DND-41 (cell line): Measurements from ENCODE around the gene YJEFN3.

Experiments used
- ATAC-seq: fragments of 200-7000 bp; cut with Tn5 transposase; 3 replicates; pipeline ENCODE4 v1.9.1; 2021; ENCODE audit warnings: low read depth; ENCODE audit not compliant: insufficient read depth
- DNase-seq: peaks from one replicate; pipeline ENCODE4 v3.0.0-alpha.2; 2020
- H2AFZ ChIP-seq: 2 replicates; pipeline ENCODE4 v1.6.0; 2012; ENCODE audit warnings: low read depth, low read length
- H3K27ac ChIP-seq: 2 replicates; pipeline ENCODE4 v1.5.1; 2012; ENCODE audit warnings: low read length, inconsistent platforms
- H3K27me3 ChIP-seq: fragments of 200-600 bp; sonication (generic); 2 replicates; pipeline ENCODE4 v1.6.0; 2012; ENCODE audit warnings: low read length, mild to moderate bottlenecking, inconsistent platforms; ENCODE audit not compliant: insufficient read depth, poor library complexity
- H3K36me3 ChIP-seq: 2 replicates; pipeline ENCODE4 v1.5.1; 2012; ENCODE audit warnings: low read length, inconsistent platforms; ENCODE audit not compliant: insufficient read depth
- H3K4me1 ChIP-seq: 2 replicates; pipeline ENCODE4 v1.5.1; 2012; ENCODE audit warnings: mild to moderate bottlenecking, low read length; ENCODE audit not compliant: insufficient read depth
- H3K4me2 ChIP-seq: 2 replicates; pipeline ENCODE4 v1.6.0; 2012; ENCODE audit warnings: mild to moderate bottlenecking, moderate library complexity, low read length, inconsistent platforms; ENCODE audit not compliant: insufficient read depth
- H3K4me3 ChIP-seq, 2 experiments: fragments of 200-600 bp in 1 of 2; shearing (Covaris generic) in 1 of 2; 2 replicates each; pipeline ENCODE4 v1.5.1; 2012 to 2016; ENCODE audit warnings: inconsistent platforms in 2 of 2, low read length in 2 of 2, mild to moderate bottlenecking in 2 of 2, low read depth in 1 of 2, moderate library complexity in 1 of 2
- H3K79me2 ChIP-seq: 2 replicates; pipeline ENCODE4 v1.6.0; 2012; ENCODE audit warnings: low read length, inconsistent platforms; ENCODE audit not compliant: insufficient read depth
- H3K9ac ChIP-seq: 2 replicates; pipeline ENCODE4 v1.6.0; 2012; ENCODE audit warnings: low read depth, mild to moderate bottlenecking, inconsistent platforms, low read length, moderate library complexity
- H3K9me3 ChIP-seq: 2 replicates; pipeline ENCODE4 v1.5.1; 2012; ENCODE audit warnings: low read length, moderate library complexity, mild to moderate bottlenecking, inconsistent platforms; ENCODE audit not compliant: insufficient read depth, severe bottlenecking
- H4K20me1 ChIP-seq: 2 replicates; pipeline ENCODE4 v1.6.0; 2012; ENCODE audit warnings: low read length; ENCODE audit not compliant: insufficient read depth
- EZH2 ChIP-seq: IDR thresholded peaks from 3 replicates; pipeline ENCODE4 v1.6.1; 2012; ENCODE audit warnings: borderline replicate concordance, low read depth, mild to moderate bottlenecking, moderate library complexity, low read length, inconsistent platforms; ENCODE audit not compliant: severe bottlenecking
- TF ChIP-seq, protein P1 (sequence below): IDR thresholded peaks from 2 replicates; pipeline ENCODE4 v1.5.1; 2012; ENCODE audit warnings: borderline replicate concordance, low read length, moderate library complexity, mild to moderate bottlenecking; ENCODE audit not compliant: poor library complexity, severe bottlenecking; ENCODE audit errors: extremely low read depth

Gene YJEFN3

DNA sequence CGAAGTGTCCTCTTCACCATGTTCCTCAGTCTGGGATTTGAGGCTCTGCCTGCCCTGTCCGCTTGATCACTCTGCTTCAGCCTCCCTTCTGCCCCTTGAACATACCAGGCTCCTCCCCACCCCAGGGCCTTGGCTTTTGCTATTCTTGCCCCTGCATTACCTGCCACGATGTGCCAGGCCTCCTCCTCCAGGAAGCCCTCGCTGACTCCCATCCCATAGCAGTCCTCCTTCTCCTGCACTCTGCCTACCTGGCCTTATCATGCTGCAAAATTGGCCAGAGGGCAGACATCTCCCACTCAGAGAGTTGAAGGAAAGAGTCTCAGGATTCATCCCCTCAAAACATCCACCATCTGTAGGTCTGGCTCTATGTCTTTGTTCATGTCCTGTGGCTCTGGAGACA lies 2.2 kb downstream of the YJEFN3 start:
- H3K27me3 ChIP-seq = no peaks in the 10 kb centered on the region
- TF ChIP-seq, protein P1, sequence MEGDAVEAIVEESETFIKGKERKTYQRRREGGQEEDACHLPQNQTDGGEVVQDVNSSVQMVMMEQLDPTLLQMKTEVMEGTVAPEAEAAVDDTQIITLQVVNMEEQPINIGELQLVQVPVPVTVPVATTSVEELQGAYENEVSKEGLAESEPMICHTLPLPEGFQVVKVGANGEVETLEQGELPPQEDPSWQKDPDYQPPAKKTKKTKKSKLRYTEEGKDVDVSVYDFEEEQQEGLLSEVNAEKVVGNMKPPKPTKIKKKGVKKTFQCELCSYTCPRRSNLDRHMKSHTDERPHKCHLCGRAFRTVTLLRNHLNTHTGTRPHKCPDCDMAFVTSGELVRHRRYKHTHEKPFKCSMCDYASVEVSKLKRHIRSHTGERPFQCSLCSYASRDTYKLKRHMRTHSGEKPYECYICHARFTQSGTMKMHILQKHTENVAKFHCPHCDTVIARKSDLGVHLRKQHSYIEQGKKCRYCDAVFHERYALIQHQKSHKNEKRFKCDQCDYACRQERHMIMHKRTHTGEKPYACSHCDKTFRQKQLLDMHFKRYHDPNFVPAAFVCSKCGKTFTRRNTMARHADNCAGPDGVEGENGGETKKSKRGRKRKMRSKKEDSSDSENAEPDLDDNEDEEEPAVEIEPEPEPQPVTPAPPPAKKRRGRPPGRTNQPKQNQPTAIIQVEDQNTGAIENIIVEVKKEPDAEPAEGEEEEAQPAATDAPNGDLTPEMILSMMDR = no peak
- TF ChIP-seq EZH2 = no peak
- ATAC-seq (no peak), DNase-seq (no peak)
- H3K4me1 ChIP-seq = peaks cover 8% of the 10 kb centered on the region
- peaks cover 30% of the 10 kb centered on the region for H4K20me1 ChIP-seq
- no peaks in the 10 kb centered on the region for H3K9me3 ChIP-seq
- no peak overlapping the region for H2AFZ ChIP-seq
- H3K79me2 ChIP-seq = peaks cover under 1% of the 10 kb centered on the region; the same call in 1 of the 2 replicates
- H3K27ac ChIP-seq = no peak overlapping the region
- peaks cover 40% of the 10 kb centered on the region for H3K36me3 ChIP-seq
- H3K9ac ChIP-seq = no peak overlapping the region
- no peak overlapping the region for H3K4me3 ChIP-seq
- no peak overlapping the region for H3K4me2 ChIP-seq

GRCh38 chr19:19531951-19532805 lies 3.5 kb downstream of the YJEFN3 start:
- Histone ChIP-seq H3K79me2 (no peaks in the 10 kb centered on the region), H3K4me3 (no peak overlapping the region; a peak in 1 of 4 replicates), H3K36me3 (peaks cover 29% of the 10 kb centered on the region), H4K20me1 (peaks cover 21% of the 10 kb centered on the region), H3K9me3 (no peaks in the 10 kb centered on the region), H3K4me1 (peaks cover 8% of the 10 kb centered on the region), H3K27ac (no peak overlapping the region), H3K9ac (peak overlapping the region; percentile 18; the same call in 1 of the 2 replicates), H3K27me3 (no peaks in the 10 kb centered on the region), H3K4me2 (peak overlapping the region; percentile 49), H2AFZ (no peak overlapping the region)
- ATAC-seq = peak; percentile 81
- TF ChIP-seq, protein P1 = peak; percentile 96
- TF ChIP-seq EZH2 = no peak
- DNase-seq = peak; percentile 75

GRCh38 chr19:19532806-19533701 lies 4.3 kb downstream of the YJEFN3 start:
- Histone ChIP-seq H3K27ac (no peak overlapping the region), H4K20me1 (peaks cover 15% of the 10 kb centered on the region; the same call in 1 of the 2 replicates), H3K9ac (peak overlapping the region; percentile 18; the same call in 1 of the 2 replicates), H3K9me3 (no peaks in the 10 kb centered on the region), H3K27me3 (no peaks in the 10 kb centered on the region), H3K4me3 (no peak overlapping the region; a peak in 1 of 4 replicates), H3K79me2 (no peaks in the 10 kb centered on the region), H3K4me2 (peak overlapping the region; percentile 49; the same call in 1 of the 2 replicates), H3K4me1 (peaks cover 8% of the 10 kb centered on the region), H2AFZ (no peak overlapping the region), H3K36me3 (peaks cover 20% of the 10 kb centered on the region)
- DNase-seq (no peak), ATAC-seq (no peak)
- TF ChIP-seq, protein P1 = no peak
- no peak for TF ChIP-seq EZH2
